Upper lobe of left lung (tissue), 6 donors: ENCODE results near the gene MED22. TPM values are rescaled to one million over a fixed set of nuclear protein-coding genes. Genes with fewer than 3 reads are reported as not detected.

Source experiments
- ATAC-seq, 2 donors: fragments of 200-7000 bp; cut with Tn5 transposase; one replicate each; pipeline ENCODE4 v1.9.1; 2022; ENCODE audit warnings: mild to moderate bottlenecking in 2 of 2, moderate library complexity in 2 of 2; ENCODE audit not compliant: low FRiP score in 2 of 2
- DNase-seq, 2 donors: peaks; one replicate each; pipeline ENCODE4 v3.0.0-alpha.2; 2019 to 2020
- H3K27ac ChIP-seq, 4 donors: fragments of 200-600 bp; sonication (generic); one replicate each; pipeline ENCODE4 v1.5.1; 2016 to 2019
- H3K27me3 ChIP-seq, 4 donors: fragments of 200-600 bp; sonication (generic); one replicate each; pipeline ENCODE4 v1.5.1; 2017 to 2019
- H3K36me3 ChIP-seq, 4 donors: fragments of 200-600 bp; sonication (generic); one replicate each; pipeline ENCODE4 v1.5.1; 2016 to 2019
- H3K4me1 ChIP-seq, 4 donors: fragments of 200-600 bp; sonication (generic); one replicate each; pipeline ENCODE4 v1.5.1; 2018 to 2019
- H3K4me3 ChIP-seq, 4 donors: fragments of 200-600 bp; sonication (generic); one replicate each; pipeline ENCODE4 v1.5.1; 2017 to 2019; ENCODE audit warnings: mild to moderate bottlenecking in 2 of 4, moderate library complexity in 1 of 4
- H3K9me3 ChIP-seq, 4 donors: fragments of 200-600 bp; sonication (generic); one replicate each; pipeline ENCODE4 v1.5.1; 2018 to 2019
- EP300 ChIP-seq, 4 donors: sonication (generic); formaldehyde crosslinking; IDR thresholded peaks; one replicate each; pipeline ENCODE4 v1.5.1; 2017; ENCODE audit warnings: antibody characterized with exemption in 4 of 4, control low read depth in 2 of 4
- POLR2A ChIP-seq, 4 donors: fragments of 450-650 bp; IDR thresholded peaks; one replicate each; pipeline ENCODE4 v1.5.1; 2016 to 2017; ENCODE audit warnings: antibody characterized with exemption in 4 of 4, mild to moderate bottlenecking in 2 of 4
- POLR2AphosphoS5 ChIP-seq, 2 donors: sonication (generic); formaldehyde crosslinking; IDR thresholded peaks; one replicate each; pipeline ENCODE4 v1.5.1; 2017; ENCODE audit warnings: antibody characterized with exemption in 2 of 2
- WGBS, 2 donors: methylation state at CpG; one replicate each; pipeline ENCODE4 v1.1.5; 2017 to 2018; 5-methylcytosine and 5-hydroxymethylcytosine counted together
- total RNA-seq, 6 donors: library from RNA; depleted of rRNA in 4 of 6; stranded (reverse); fragments of >200 nt in 4 of 6; gene quantifications; one replicate each; pipeline versions ENCODE4 v1.1.0 to v1.2.1, GENCODE V29; 2016 to 2021
- TF ChIP-seq, protein P1 (sequence below), 6 experiments: fragments of 450-650 bp in 4 of 6; fragments of 200-600 bp in 2 of 6; sonication (generic) in 2 of 6; IDR thresholded peaks; one replicate each; pipeline ENCODE4 v1.5.1; 2016 to 2019; ENCODE audit warnings: antibody characterized with exemption in 6 of 6
- donor health status: DM: no; HTN: no; CAD: no; lungs with moderate emphysema.
- donor health status: DM: no; HTN: yes; CAD: no; lungs with severe emphysema.

The MED22 gene
- total RNA-seq, 6 donors from 2014 or later = 28.1 to 41.0 (median 30.5) TPM

GRCh38 chr9:133341369-133342068 is 6.4 kb downstream of the MED22 start:
- TF ChIP-seq POLR2AphosphoS5 (IDR thresholded peaks at IDR 0.05) = no peak
- TF ChIP-seq, protein P1, sequence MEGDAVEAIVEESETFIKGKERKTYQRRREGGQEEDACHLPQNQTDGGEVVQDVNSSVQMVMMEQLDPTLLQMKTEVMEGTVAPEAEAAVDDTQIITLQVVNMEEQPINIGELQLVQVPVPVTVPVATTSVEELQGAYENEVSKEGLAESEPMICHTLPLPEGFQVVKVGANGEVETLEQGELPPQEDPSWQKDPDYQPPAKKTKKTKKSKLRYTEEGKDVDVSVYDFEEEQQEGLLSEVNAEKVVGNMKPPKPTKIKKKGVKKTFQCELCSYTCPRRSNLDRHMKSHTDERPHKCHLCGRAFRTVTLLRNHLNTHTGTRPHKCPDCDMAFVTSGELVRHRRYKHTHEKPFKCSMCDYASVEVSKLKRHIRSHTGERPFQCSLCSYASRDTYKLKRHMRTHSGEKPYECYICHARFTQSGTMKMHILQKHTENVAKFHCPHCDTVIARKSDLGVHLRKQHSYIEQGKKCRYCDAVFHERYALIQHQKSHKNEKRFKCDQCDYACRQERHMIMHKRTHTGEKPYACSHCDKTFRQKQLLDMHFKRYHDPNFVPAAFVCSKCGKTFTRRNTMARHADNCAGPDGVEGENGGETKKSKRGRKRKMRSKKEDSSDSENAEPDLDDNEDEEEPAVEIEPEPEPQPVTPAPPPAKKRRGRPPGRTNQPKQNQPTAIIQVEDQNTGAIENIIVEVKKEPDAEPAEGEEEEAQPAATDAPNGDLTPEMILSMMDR (IDR thresholded peaks at IDR 0.05) = no peak
- TF ChIP-seq EP300 (IDR thresholded peaks at IDR 0.05) = no peak
- TF ChIP-seq POLR2A (IDR thresholded peaks at IDR 0.05) = no peak
- 77 to 83% methylated on average over 14 of the region's 15 CpGs for WGBS, 2 donors
- ATAC-seq (peak; percentile 80 to 83), DNase-seq (peak; percentile 65 to 70)
- no peaks in the 10 kb centered on the region for H3K9me3 ChIP-seq
- H3K27me3 ChIP-seq = no peaks in the 10 kb centered on the region
- peaks cover 4 to 72% (median 47%) of the 10 kb centered on the region in 4 donors for H3K36me3 ChIP-seq
- H3K27ac ChIP-seq = peak overlapping the region; percentile 33 to 62 (median 53)
- peak overlapping the region in 1 of 4 donors; percentile 10 for H3K4me3 ChIP-seq
- peaks cover 9 to 35% (median 13%) of the 10 kb centered on the region in 4 donors for H3K4me1 ChIP-seq

- Histone ChIP-seq H3K4me1 (peaks cover 4 to 34% (median 11%) of the 10 kb centered on the region in 4 donors), H3K4me3 (peak overlapping the region in 1 of 4 donors; percentile 10), H3K27ac (peak overlapping the region in 3 of 4 donors; percentile 33 to 59 (median 47))
Measured at GRCh38 chr9:133340916-133341315, 7.0 kb downstream of the MED22 start.

GRCh38 chr9:133340256-133340655 is 7.7 kb downstream of the MED22 start:
- peak overlapping the region in 1 of 4 donors; percentile 10 for H3K4me3 ChIP-seq
- H3K9me3 ChIP-seq = no peaks in the 10 kb centered on the region
- H3K27me3 ChIP-seq = no peaks in the 10 kb centered on the region
- TF ChIP-seq EP300 (IDR thresholded peaks at IDR 0.05) (no peak), POLR2A (IDR thresholded peaks at IDR 0.05) (no peak), POLR2AphosphoS5 (IDR thresholded peaks at IDR 0.05) (no peak)
- TF ChIP-seq, protein P1 (IDR thresholded peaks at IDR 0.05) = no peak
- H3K27ac ChIP-seq = peak overlapping the region in 3 of 4 donors; percentile 33 to 59 (median 47)
- peaks cover 4 to 66% (median 42%) of the 10 kb centered on the region in 4 donors for H3K36me3 ChIP-seq
- WGBS, 2 donors = 39 to 57% methylated on average over 3 of the region's 3 CpGs
- no peak for ATAC-seq
- no peak for DNase-seq
- H3K4me1 ChIP-seq = peaks cover 7 to 38% (median 13%) of the 10 kb centered on the region in 4 donors

More at GRCh38 chr9:133340916-133341315, 7.0 kb downstream of the MED22 start:
- TF ChIP-seq, protein P1 (IDR thresholded peaks at IDR 0.05) = no peak
- no peak for TF ChIP-seq EP300 (IDR thresholded peaks at IDR 0.05)
- no peak for TF ChIP-seq POLR2AphosphoS5 (IDR thresholded peaks at IDR 0.05)
- DNase-seq (peak in 1 of 2 donors; percentile 38), ATAC-seq (no peak)
- WGBS, 2 donors = 69 to 83% methylated on average over 6 to 13 of the region's 13 CpGs
- H3K9me3 ChIP-seq = no peaks in the 10 kb centered on the region
- H3K27me3 ChIP-seq = no peaks in the 10 kb centered on the region
- H3K36me3 ChIP-seq = peaks cover 4 to 72% (median 47%) of the 10 kb centered on the region in 4 donors

- DNase-seq = no peak
- H3K4me3 ChIP-seq = no peak overlapping the region
- peaks cover 4 to 60% (median 38%) of the 10 kb centered on the region in 4 donors for H3K36me3 ChIP-seq
- ATAC-seq = no peak
- H3K27me3 ChIP-seq = no peaks in the 10 kb centered on the region
- H3K9me3 ChIP-seq = no peaks in the 10 kb centered on the region
- 80 to 82% methylated on average over 5 of the region's 5 CpGs for WGBS, 2 donors
- no peak overlapping the region for H3K27ac ChIP-seq
- peaks cover 13 to 44% (median 19%) of the 10 kb centered on the region in 4 donors for H3K4me1 ChIP-seq
- TF ChIP-seq POLR2AphosphoS5 (IDR thresholded peaks at IDR 0.05) (no peak), EP300 (IDR thresholded peaks at IDR 0.05) (no peak), POLR2A (IDR thresholded peaks at IDR 0.05) (no peak)
- TF ChIP-seq, protein P1 (IDR thresholded peaks at IDR 0.05) = no peak
Measured at GRCh38 chr9:133339641-133340040, 8.3 kb downstream of the MED22 start.
